Measurements from ENCODE around the gene NLRP6. TPM values are rescaled to one million over a fixed set of nuclear protein-coding genes. Genes with fewer than 3 reads are reported as not detected.
"Not testable (repeated sequence)": the region's sequence is repeated elsewhere in the genome, so short reads cannot be mapped to it uniquely, and the experiment has no call there.

Gene NLRP6
- total and polyA plus RNA-seq, 2 donors = 0.90 to 2.2 TPM

DNA sequence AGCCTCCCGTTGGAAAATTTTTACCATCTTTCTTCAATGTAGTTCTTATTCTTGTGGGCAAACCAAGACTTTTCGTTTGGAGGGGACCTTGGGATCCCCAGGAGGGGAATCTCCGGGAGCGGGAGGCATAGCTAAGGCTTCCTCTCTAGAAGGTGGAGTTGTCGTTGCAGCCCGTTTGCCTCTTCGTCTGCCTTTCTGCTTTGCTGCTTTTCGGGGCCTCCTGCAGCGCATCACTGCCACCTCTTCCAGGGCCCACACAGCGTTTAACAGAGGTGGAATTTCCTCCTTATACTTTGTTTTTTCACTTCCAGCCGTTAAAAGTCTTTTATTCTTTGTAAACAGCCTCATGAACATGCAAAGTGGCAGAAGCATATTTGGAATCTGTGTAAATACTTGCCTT is 45.9 kb downstream of the NLRP6 start:
- Histone ChIP-seq H3K36me3 (ENCODE audit: control insufficient read depth in 2 of 2, insufficient read depth in 2 of 2, low read length in 1 of 2) (peaks cover 0 to 2% of the 10 kb centered on the region in 2 donors), H3K4me1 (ENCODE audit: control insufficient read depth in 2 of 2, insufficient read depth in 2 of 2, low read length in 2 of 2) (peaks cover 16 to 51% of the 10 kb centered on the region in 2 donors), H3K27ac (ENCODE audit: low read depth in 1 of 2, low read length in 1 of 2) (peak overlapping the region in 1 of 2 donors; percentile 55), H3K27me3 (ENCODE audit: control insufficient read depth in 2 of 2, insufficient read depth in 1 of 2, low read length in 1 of 2) (peaks cover 0 to 2% of the 10 kb centered on the region in 2 donors), H3K9me3 (ENCODE audit: control insufficient read depth in 2 of 2, insufficient read depth in 1 of 2, low read length in 1 of 2) (peaks cover 0 to 4% of the 10 kb centered on the region in 2 donors), H3K4me3 (ENCODE audit: low read length in 2 of 2) (no peak overlapping the region)
- peak in 1 of 9 donors; percentile 41 for DNase-seq (ENCODE audit: low read depth in 6 of 9, low spot score in 9 of 9)
- WGBS = 88% methylated on average over 11 of the region's 11 CpGs

DNA sequence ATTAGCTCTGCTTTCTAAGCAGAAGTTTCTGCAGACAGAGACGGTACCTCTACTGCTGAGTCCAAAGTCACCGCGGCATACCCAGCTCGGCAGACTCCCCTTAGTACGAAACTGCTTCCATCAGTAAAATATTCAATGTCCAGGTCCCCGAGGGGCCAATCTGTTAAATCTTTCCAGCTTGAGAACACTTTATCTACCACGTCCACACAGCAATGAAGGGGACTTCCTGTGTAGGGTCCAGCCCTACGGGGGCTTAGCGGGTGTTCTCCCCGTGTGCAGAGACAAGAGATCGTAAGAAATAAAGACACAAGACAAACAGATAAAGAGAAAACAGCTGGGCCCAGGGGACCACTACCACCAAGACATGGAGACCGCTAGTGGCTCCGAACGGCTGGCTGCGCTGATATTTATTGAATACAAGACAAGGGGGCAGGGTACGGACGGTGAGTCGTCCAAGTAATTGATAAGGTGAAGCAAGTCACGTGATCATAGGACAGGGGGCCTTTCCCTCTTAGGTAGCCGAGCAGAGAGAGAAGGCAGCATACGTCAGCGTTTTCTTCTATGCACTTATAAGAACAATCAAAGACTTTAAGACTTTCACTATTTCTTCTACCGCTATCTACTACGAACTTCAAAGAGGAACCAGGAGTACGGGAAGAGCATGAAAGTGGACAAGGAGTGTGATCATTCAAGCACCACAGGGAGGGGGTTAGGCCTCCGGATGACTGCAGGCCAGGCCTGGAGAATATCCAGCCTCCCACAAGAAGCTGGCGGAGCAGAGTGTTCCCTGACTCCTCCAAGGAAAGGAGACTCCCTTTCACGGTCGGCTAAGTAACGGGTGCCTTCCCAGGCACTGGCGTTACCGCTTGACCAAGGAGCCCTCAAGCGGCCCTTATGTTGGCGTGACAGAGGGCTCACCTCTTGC is 46.6 kb downstream of the NLRP6 start:
- Histone ChIP-seq H3K4me1 (ENCODE audit: control insufficient read depth in 2 of 2, insufficient read depth in 2 of 2, low read length in 2 of 2) (peaks cover 17 to 53% of the 10 kb centered on the region in 2 donors), H3K27ac (ENCODE audit: low read depth in 1 of 2, low read length in 1 of 2) (peak overlapping the region in 1 of 2 donors; percentile 55)
- H3K9me3 ChIP-seq (ENCODE audit: control insufficient read depth in 2 of 2, insufficient read depth in 1 of 2, low read length in 1 of 2); H3K36me3 ChIP-seq (ENCODE audit: control insufficient read depth in 2 of 2, insufficient read depth in 2 of 2, low read length in 1 of 2); H3K27me3 ChIP-seq (ENCODE audit: control insufficient read depth in 2 of 2, insufficient read depth in 1 of 2, low read length in 1 of 2); H3K4me3 ChIP-seq (ENCODE audit: low read length in 2 of 2): not testable (repeated sequence)
- DNase-seq (ENCODE audit: low read depth in 6 of 9, low spot score in 9 of 9) = peak in 1 of 9 donors; percentile 24
- 86% methylated on average over 30 of the region's 34 CpGs for WGBS

DNA sequence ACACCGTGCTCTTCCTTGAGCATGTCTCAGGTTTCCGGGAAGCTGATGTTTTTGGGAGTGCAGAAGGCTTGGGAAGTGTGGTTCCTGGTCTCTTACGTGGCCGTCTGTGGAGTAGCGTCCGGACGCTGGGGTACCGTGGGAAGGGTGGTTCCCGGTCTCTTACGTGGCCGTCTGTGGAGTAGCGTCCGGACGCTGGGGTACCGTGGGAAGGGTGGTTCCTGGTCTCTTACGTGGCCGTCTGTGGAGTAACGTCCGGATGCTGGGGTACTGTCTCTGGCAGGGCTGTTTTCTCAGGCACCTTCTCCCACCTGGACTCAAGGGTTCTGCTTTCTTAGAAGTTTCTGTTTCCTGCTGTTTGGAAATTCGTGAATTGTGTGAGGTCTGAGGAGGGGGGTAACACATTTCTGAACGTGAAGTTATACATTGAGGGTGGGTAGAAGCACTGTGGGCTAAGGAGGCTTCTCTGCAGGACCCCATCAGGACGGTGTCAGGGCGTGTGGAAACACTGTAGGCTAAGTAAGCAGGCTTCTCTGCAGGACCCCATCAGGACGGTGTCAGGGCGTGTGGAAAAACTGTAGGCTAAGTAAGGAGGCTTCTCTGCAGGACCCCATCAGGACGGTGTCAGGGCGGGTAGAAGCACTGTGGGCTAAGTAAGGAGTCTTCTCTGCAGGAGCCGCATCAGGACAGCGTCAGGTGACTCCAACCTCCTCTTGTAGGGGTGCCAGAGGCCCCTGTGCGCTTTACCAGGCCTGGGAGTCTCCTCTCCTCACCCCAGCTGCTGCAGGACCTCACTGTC is 47.8 kb downstream of the NLRP6 start:
- peak in 1 of 9 donors; percentile 55 for DNase-seq (ENCODE audit: low read depth in 6 of 9, low spot score in 9 of 9)
- H3K27ac ChIP-seq (ENCODE audit: low read depth in 1 of 2, low read length in 1 of 2) = peak overlapping the region; percentile 91 to 94
- H3K36me3 ChIP-seq (ENCODE audit: control insufficient read depth in 2 of 2, insufficient read depth in 2 of 2, low read length in 1 of 2) = peaks cover 0 to 2% of the 10 kb centered on the region in 2 donors
- H3K4me3 ChIP-seq (ENCODE audit: low read length in 2 of 2) = peak overlapping the region in 1 of 2 donors; percentile 35
- peaks cover 0 to 19% of the 10 kb centered on the region in 2 donors for H3K9me3 ChIP-seq (ENCODE audit: control insufficient read depth in 2 of 2, insufficient read depth in 1 of 2, low read length in 1 of 2)
- no peaks in the 10 kb centered on the region for H3K27me3 ChIP-seq (ENCODE audit: control insufficient read depth in 2 of 2, insufficient read depth in 1 of 2, low read length in 1 of 2)
- peaks cover 27 to 61% of the 10 kb centered on the region in 2 donors for H3K4me1 ChIP-seq (ENCODE audit: control insufficient read depth in 2 of 2, insufficient read depth in 2 of 2, low read length in 2 of 2)
- 88% methylated on average over 30 of the region's 30 CpGs for WGBS

DNA sequence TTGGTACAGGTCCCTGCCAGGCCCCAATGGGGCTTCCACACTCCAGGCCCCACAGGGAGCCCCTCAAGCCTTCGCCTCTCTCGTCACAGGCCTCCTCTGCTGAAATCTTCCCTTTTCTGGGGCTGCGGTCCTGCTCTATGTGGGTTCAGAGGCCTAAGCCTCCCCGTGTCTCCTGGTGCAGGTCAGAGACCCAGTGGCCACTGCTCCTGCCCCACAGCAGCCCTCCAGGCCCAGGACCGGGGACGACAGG is 48.3 kb downstream of the NLRP6 start:
- H3K27me3 ChIP-seq (ENCODE audit: control insufficient read depth in 2 of 2, insufficient read depth in 1 of 2, low read length in 1 of 2) = no peaks in the 10 kb centered on the region
- no peak for DNase-seq (ENCODE audit: low read depth in 6 of 9, low spot score in 9 of 9)
- peaks cover 32 to 66% of the 10 kb centered on the region in 2 donors for H3K4me1 ChIP-seq (ENCODE audit: control insufficient read depth in 2 of 2, insufficient read depth in 2 of 2, low read length in 2 of 2)

DNA sequence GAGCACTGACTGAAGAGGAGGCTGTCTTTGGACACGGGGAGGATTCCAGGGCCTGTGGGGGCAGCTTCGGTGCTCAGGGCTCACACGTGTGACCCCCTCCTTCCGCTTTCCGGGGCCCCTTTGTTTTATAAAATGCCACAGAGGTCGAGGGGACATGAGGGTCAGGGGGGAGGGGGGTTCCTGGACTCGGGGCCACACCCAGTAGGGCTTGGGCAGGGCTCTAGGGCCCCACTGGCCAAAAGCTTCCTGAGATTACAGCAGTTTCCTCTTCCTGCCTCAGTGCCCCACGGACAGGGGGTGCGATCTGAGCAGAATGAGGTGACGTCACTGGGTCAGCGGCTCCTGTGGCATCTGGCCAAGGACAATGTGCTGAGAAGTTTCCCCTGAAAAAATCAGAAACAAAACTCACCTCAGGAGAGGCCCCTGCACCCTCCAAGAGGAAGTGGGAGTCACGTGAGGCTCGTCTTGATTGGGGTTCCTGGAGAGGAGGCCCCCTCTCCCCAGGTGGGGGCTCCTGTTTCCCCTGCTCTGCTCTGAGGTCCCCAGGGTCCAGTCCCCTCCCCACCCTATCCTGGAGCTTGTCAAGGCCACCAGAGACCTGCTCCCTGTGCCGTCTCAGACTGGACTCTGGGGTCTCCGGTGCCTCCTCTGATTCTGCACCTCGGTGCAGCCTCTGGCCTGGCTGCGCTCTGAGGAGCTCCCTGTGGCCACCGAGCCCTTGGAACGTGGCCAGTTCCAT is 48.8 kb downstream of the NLRP6 start:
- Histone ChIP-seq H3K4me3 (ENCODE audit: low read length in 2 of 2) (peak overlapping the region; percentile 35 to 36), H3K27ac (ENCODE audit: low read depth in 1 of 2, low read length in 1 of 2) (peak overlapping the region; percentile 91 to 94), H3K4me1 (ENCODE audit: control insufficient read depth in 2 of 2, insufficient read depth in 2 of 2, low read length in 2 of 2) (peaks cover 37 to 71% of the 10 kb centered on the region in 2 donors), H3K36me3 (ENCODE audit: control insufficient read depth in 2 of 2, insufficient read depth in 2 of 2, low read length in 1 of 2) (peaks cover 0 to 2% of the 10 kb centered on the region in 2 donors), H3K27me3 (ENCODE audit: control insufficient read depth in 2 of 2, insufficient read depth in 1 of 2, low read length in 1 of 2) (no peaks in the 10 kb centered on the region), H3K9me3 (ENCODE audit: control insufficient read depth in 2 of 2, insufficient read depth in 1 of 2, low read length in 1 of 2) (peaks cover 0 to 19% of the 10 kb centered on the region in 2 donors)
- peak in 5 of 9 donors; percentile 52 to 83 (median 63) for DNase-seq (ENCODE audit: low read depth in 6 of 9, low spot score in 9 of 9)
- WGBS = 11% methylated on average over 19 of the region's 19 CpGs

More for the DNA sequence above, 48.3 kb downstream of the NLRP6 start:
- peak overlapping the region in 1 of 2 donors; percentile 35 for H3K4me3 ChIP-seq (ENCODE audit: low read length in 2 of 2)
- WGBS = 57% methylated on average over 6 of the region's 6 CpGs
- peak overlapping the region; percentile 91 to 94 for H3K27ac ChIP-seq (ENCODE audit: low read depth in 1 of 2, low read length in 1 of 2)
- peaks cover 0 to 2% of the 10 kb centered on the region in 2 donors for H3K36me3 ChIP-seq (ENCODE audit: control insufficient read depth in 2 of 2, insufficient read depth in 2 of 2, low read length in 1 of 2)
- H3K9me3 ChIP-seq (ENCODE audit: control insufficient read depth in 2 of 2, insufficient read depth in 1 of 2, low read length in 1 of 2) = peaks cover 0 to 19% of the 10 kb centered on the region in 2 donors

DNA sequence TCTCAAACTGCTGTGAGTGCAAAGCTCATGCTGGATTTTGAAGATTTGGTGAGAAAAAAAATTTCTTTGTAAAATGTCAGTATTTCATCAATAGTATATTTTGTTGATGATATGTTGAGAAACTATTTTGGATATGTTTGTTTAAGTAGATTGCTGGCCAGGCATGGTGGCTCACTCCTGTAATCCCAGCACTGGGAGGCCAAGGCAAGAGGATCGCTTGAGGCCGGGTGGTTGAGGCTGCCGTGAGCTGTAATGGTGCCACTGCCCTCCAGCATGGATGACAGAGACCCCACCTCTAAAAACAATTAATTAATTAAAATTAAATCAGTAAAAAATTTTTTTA is 49.3 kb downstream of the NLRP6 start:
- Histone ChIP-seq H3K9me3 (ENCODE audit: control insufficient read depth in 2 of 2, insufficient read depth in 1 of 2, low read length in 1 of 2) (peaks cover 0 to 19% of the 10 kb centered on the region in 2 donors), H3K4me1 (ENCODE audit: control insufficient read depth in 2 of 2, insufficient read depth in 2 of 2, low read length in 2 of 2) (peaks cover 41 to 76% of the 10 kb centered on the region in 2 donors), H3K36me3 (ENCODE audit: control insufficient read depth in 2 of 2, insufficient read depth in 2 of 2, low read length in 1 of 2) (peaks cover 0 to 2% of the 10 kb centered on the region in 2 donors), H3K27me3 (ENCODE audit: control insufficient read depth in 2 of 2, insufficient read depth in 1 of 2, low read length in 1 of 2) (no peaks in the 10 kb centered on the region), H3K4me3 (ENCODE audit: low read length in 2 of 2) (peak overlapping the region in 1 of 2 donors; percentile 35), H3K27ac (ENCODE audit: low read depth in 1 of 2, low read length in 1 of 2) (peak overlapping the region; percentile 91 to 94)
- no peak for DNase-seq (ENCODE audit: low read depth in 6 of 9, low spot score in 9 of 9)
- WGBS = 99% methylated on average over 3 of the region's 3 CpGs

DNA sequence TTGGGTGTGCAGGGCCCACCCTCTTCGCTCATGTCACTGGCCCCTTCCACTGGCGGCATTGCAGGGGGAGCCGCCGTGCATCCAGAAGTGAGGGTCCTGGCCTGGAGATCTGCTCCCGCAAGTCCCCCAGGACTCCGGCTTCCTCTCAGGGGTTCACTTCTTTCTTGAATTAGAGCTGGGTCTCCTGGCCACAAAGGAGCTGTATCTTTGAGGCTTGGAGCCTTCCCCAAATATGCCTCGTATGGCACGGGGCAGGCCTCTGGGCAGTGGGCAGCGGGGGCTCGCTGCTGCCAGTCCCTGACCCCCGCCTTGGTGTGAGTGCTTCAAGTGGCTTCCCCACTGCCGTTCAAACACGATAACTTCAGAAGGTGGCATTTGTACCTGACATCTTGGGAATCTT is 49.8 kb downstream of the NLRP6 start:
- H3K27me3 ChIP-seq (ENCODE audit: control insufficient read depth in 2 of 2, insufficient read depth in 1 of 2, low read length in 1 of 2) = no peaks in the 10 kb centered on the region
- H3K36me3 ChIP-seq (ENCODE audit: control insufficient read depth in 2 of 2, insufficient read depth in 2 of 2, low read length in 1 of 2) = peaks cover 0 to 2% of the 10 kb centered on the region in 2 donors
- DNase-seq (ENCODE audit: low read depth in 6 of 9, low spot score in 9 of 9) = no peak
- WGBS = 99% methylated on average over 13 of the region's 13 CpGs
- peaks cover 0 to 19% of the 10 kb centered on the region in 2 donors for H3K9me3 ChIP-seq (ENCODE audit: control insufficient read depth in 2 of 2, insufficient read depth in 1 of 2, low read length in 1 of 2)
- peak overlapping the region in 1 of 2 donors; percentile 27 for H3K27ac ChIP-seq (ENCODE audit: low read depth in 1 of 2, low read length in 1 of 2)
- no peak overlapping the region for H3K4me3 ChIP-seq (ENCODE audit: low read length in 2 of 2)
- peaks cover 46 to 81% of the 10 kb centered on the region in 2 donors for H3K4me1 ChIP-seq (ENCODE audit: control insufficient read depth in 2 of 2, insufficient read depth in 2 of 2, low read length in 2 of 2)

DNA sequence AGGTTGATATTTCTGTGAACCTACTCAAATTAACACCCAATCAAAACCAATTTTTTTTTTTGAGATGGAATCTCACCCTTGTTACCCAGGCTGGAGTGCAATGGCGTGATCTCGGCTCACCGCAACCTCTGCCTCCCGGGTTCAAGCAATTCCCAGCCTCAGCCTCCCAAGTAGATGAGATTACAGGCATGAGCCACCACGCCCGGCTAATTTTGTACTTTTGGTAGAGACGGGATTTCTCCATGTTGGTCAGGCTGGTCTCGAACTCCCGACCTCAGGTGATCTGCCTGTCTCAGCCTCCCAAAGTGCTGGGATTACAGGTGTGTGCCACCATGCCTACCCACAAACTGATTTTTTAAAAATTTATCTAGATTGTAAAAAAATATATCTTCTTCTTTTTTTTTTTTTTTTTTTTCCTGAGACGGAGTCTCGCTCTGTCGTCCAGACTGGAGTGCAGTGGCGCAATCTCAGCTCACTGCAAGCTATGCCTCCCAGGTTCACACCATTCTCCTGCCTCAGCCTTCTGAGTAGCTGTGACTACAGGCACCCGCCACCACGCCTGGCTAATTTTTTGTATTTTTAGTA is 50.4 kb downstream of the NLRP6 start:
- H3K27ac ChIP-seq (ENCODE audit: low read depth in 1 of 2, low read length in 1 of 2) = peak overlapping the region in 1 of 2 donors; percentile 75
- 93% methylated on average over 15 of the region's 15 CpGs for WGBS
- DNase-seq (ENCODE audit: low read depth in 6 of 9, low spot score in 9 of 9); H3K36me3 ChIP-seq (ENCODE audit: control insufficient read depth in 2 of 2, insufficient read depth in 2 of 2, low read length in 1 of 2); H3K4me3 ChIP-seq (ENCODE audit: low read length in 2 of 2); H3K27me3 ChIP-seq (ENCODE audit: control insufficient read depth in 2 of 2, insufficient read depth in 1 of 2, low read length in 1 of 2): not testable (repeated sequence)
- H3K4me1 ChIP-seq (ENCODE audit: control insufficient read depth in 2 of 2, insufficient read depth in 2 of 2, low read length in 2 of 2) = peaks cover 48 to 87% of the 10 kb centered on the region in 2 donors
- peaks cover 0 to 19% of the 10 kb centered on the region in 2 donors for H3K9me3 ChIP-seq (ENCODE audit: control insufficient read depth in 2 of 2, insufficient read depth in 1 of 2, low read length in 1 of 2)

Data from thymus (tissue), 11 donors.